ENCODE data around the gene VTI1A. TPM values are rescaled to one million over a fixed set of nuclear protein-coding genes. Genes with fewer than 3 reads are reported as not detected.

VTI1A gene
- total and polyA plus RNA-seq, 4 donors = 5.5 to 26.9 (median 13.1) TPM

GRCh38 chr10:112701878-112702255 is 254.9 kb downstream of the VTI1A start:
- DNase-seq (ENCODE audit: low spot score) = no peak
- no peaks in the 10 kb centered on the region for H3K4me1 ChIP-seq (ENCODE audit: control insufficient read depth in 4 of 4, insufficient read depth in 4 of 4, low read length in 3 of 4)
- H3K36me3 ChIP-seq (ENCODE audit: control insufficient read depth in 4 of 4, insufficient read depth in 3 of 4, low read depth in 1 of 4, low read length in 3 of 4) = no peaks in the 10 kb centered on the region
- H3K4me3 ChIP-seq (ENCODE audit: low read depth in 1 of 3, low read length in 3 of 3) = no peak overlapping the region
- no peaks in the 10 kb centered on the region for H3K9me3 ChIP-seq (ENCODE audit: control insufficient read depth in 4 of 4, low read length in 3 of 4)
- TF ChIP-seq HNF4G (IDR thresholded peaks at IDR 0.05) (no peak), ZBTB33 (IDR thresholded peaks at IDR 0.05) (no peak), FOXA2 (IDR thresholded peaks at IDR 0.05) (no peak), RAD21 (IDR thresholded peaks at IDR 0.05) (no peak), HNF4A (conservative IDR thresholded peaks at IDR 0.05) (no peak), TAF1 (conservative IDR thresholded peaks at IDR 0.05) (no peak), EGR1 (IDR thresholded peaks at IDR 0.05; ENCODE audit: low read depth in 2 of 2) (no peak), GABPA (IDR thresholded peaks at IDR 0.05 in 1 of 2, conservative IDR thresholded peaks at IDR 0.05 in 1 of 2) (no peak), JUND (IDR thresholded peaks at IDR 0.05) (no peak)
- H3K27ac ChIP-seq (ENCODE audit: low read depth in 1 of 2, low read length in 2 of 2) = no peak overlapping the region
- H3K9ac ChIP-seq (ENCODE audit: low read depth in 1 of 2, low read length in 2 of 2) = no peak overlapping the region
- H3K27me3 ChIP-seq (ENCODE audit: control insufficient read depth in 4 of 4, insufficient read depth in 4 of 4, low read length in 3 of 4) = no peaks in the 10 kb centered on the region
- WGBS = 90% methylated on average over 2 of the region's 2 CpGs

GRCh38 chr10:112706577-112706976 is 259.6 kb downstream of the VTI1A start:
- Histone ChIP-seq H3K27me3 (ENCODE audit: control insufficient read depth in 4 of 4, insufficient read depth in 4 of 4, low read length in 3 of 4) (no peaks in the 10 kb centered on the region), H3K9ac (ENCODE audit: low read depth in 1 of 2, low read length in 2 of 2) (no peak overlapping the region), H3K36me3 (ENCODE audit: control insufficient read depth in 4 of 4, insufficient read depth in 3 of 4, low read depth in 1 of 4, low read length in 3 of 4) (no peaks in the 10 kb centered on the region), H3K4me3 (ENCODE audit: low read depth in 1 of 3, low read length in 3 of 3) (no peak overlapping the region), H3K4me1 (ENCODE audit: control insufficient read depth in 4 of 4, insufficient read depth in 4 of 4, low read length in 3 of 4) (no peaks in the 10 kb centered on the region), H3K27ac (ENCODE audit: low read depth in 1 of 2, low read length in 2 of 2) (no peak overlapping the region), H3K9me3 (ENCODE audit: control insufficient read depth in 4 of 4, low read length in 3 of 4) (no peaks in the 10 kb centered on the region)
- TF ChIP-seq SP1 (IDR thresholded peaks at IDR 0.05) (no peak), TAF1 (conservative IDR thresholded peaks at IDR 0.05) (no peak), HNF4G (IDR thresholded peaks at IDR 0.05) (no peak), FOXA2 (IDR thresholded peaks at IDR 0.05) (no peak), ATF3 (IDR thresholded peaks at IDR 0.05) (no peak), ZBTB33 (IDR thresholded peaks at IDR 0.05) (no peak), RAD21 (IDR thresholded peaks at IDR 0.05) (no peak), MAX (IDR thresholded peaks at IDR 0.05) (no peak), RXRA (IDR thresholded peaks at IDR 0.05) (no peak), GABPA (IDR thresholded peaks at IDR 0.05 in 1 of 2, conservative IDR thresholded peaks at IDR 0.05 in 1 of 2) (no peak), REST (IDR thresholded peaks at IDR 0.05) (no peak), NR2F2 (IDR thresholded peaks at IDR 0.05) (no peak), EGR1 (IDR thresholded peaks at IDR 0.05; ENCODE audit: low read depth in 2 of 2) (no peak), HNF4A (conservative IDR thresholded peaks at IDR 0.05) (no peak), CTCF (IDR thresholded peaks at IDR 0.05; ENCODE audit: low read depth, low read length, missing input control) (no peak), JUND (IDR thresholded peaks at IDR 0.05) (no peak), FOXA1 (IDR thresholded peaks at IDR 0.05) (no peak), YY1 (IDR thresholded peaks at IDR 0.05) (no peak)
- WGBS = 96% methylated on average over 6 of the region's 6 CpGs
- no peak for DNase-seq (ENCODE audit: low spot score)

Measured in liver (tissue), 9 donors.